Activated naive CD4-positive, alpha-beta T cell treated with anti-CD3 and anti-CD28 coated beads, Interleukin-2, amount 50 U/mL, for 24 hours (primary cell): ENCODE measurements around the gene TNPO3.

Source experiments
- H3K27ac Mint-ChIP-seq: one replicate; pipeline ENCODE4 v1.8.0; 2021; ENCODE audit warnings: mild to moderate bottlenecking, mixed read lengths
- H3K27me3 Mint-ChIP-seq: one replicate; pipeline ENCODE4 v1.8.0; 2021; ENCODE audit warnings: mixed read lengths
- H3K36me3 Mint-ChIP-seq: one replicate; pipeline ENCODE4 v1.8.0; 2021; ENCODE audit warnings: mixed read lengths
- H3K4me1 Mint-ChIP-seq: one replicate; pipeline ENCODE4 v1.8.0; 2021; ENCODE audit warnings: mixed read lengths
- H3K4me3 Mint-ChIP-seq: one replicate; pipeline ENCODE4 v1.8.0; 2021; ENCODE audit warnings: mild to moderate bottlenecking, mixed read lengths
- H3K9me3 Mint-ChIP-seq: one replicate; pipeline ENCODE4 v1.8.0; 2021; ENCODE audit warnings: mixed read lengths

The TNPO3 gene

GRCh38 chr7:129054438-129055293 lies at the start of gene TNPO3:
Gene TNPO3 (minus strand): TSS chr7:129055111. CDS start chr7:129054770, 341 bp downstream.
- H3K4me3 Mint-ChIP-seq, result peak within 1 kb of the TSS; percentile 99
- no peaks in the 10 kb centered on the region for H3K9me3 Mint-ChIP-seq
- peak within 1 kb of the TSS; percentile 100 for H3K27ac Mint-ChIP-seq
- peaks cover 35% of the 10 kb centered on the region for H3K4me1 Mint-ChIP-seq
- peaks cover 10% of the 10 kb centered on the region for H3K36me3 Mint-ChIP-seq
- H3K27me3 Mint-ChIP-seq, result no peaks in the 10 kb centered on the region

GRCh38 chr7:129103561-129104324 lies 48.8 kb upstream of the TNPO3 start:
- Mint-ChIP-seq H3K4me1 (no peaks in the 10 kb centered on the region), H3K27me3 (no peaks in the 10 kb centered on the region), H3K4me3 (no peak overlapping the region), H3K27ac (no peak overlapping the region), H3K36me3 (no peaks in the 10 kb centered on the region), H3K9me3 (no peaks in the 10 kb centered on the region)

GRCh38 chr7:129101746-129102145 lies 46.8 kb upstream of the TNPO3 start:
- no peaks in the 10 kb centered on the region for H3K9me3 Mint-ChIP-seq
- H3K36me3 Mint-ChIP-seq, result no peaks in the 10 kb centered on the region
- H3K4me3 Mint-ChIP-seq, result no peak overlapping the region
- no peaks in the 10 kb centered on the region for H3K27me3 Mint-ChIP-seq
- H3K27ac Mint-ChIP-seq, result no peak overlapping the region
- H3K4me1 Mint-ChIP-seq, result peaks cover under 1% of the 10 kb centered on the region

GRCh38 chr7:129100827-129101166 lies 45.9 kb upstream of the TNPO3 start:
- Mint-ChIP-seq H3K27ac (no peak overlapping the region), H3K4me3 (no peak overlapping the region), H3K36me3 (no peaks in the 10 kb centered on the region), H3K9me3 (no peaks in the 10 kb centered on the region), H3K4me1 (peaks cover 8% of the 10 kb centered on the region), H3K27me3 (no peaks in the 10 kb centered on the region)

GRCh38 chr7:129098409-129099084 lies 43.6 kb upstream of the TNPO3 start:
- Mint-ChIP-seq H3K27ac (no peak overlapping the region), H3K36me3 (no peaks in the 10 kb centered on the region), H3K27me3 (no peaks in the 10 kb centered on the region), H3K4me3 (no peak overlapping the region), H3K9me3 (no peaks in the 10 kb centered on the region), H3K4me1 (peaks cover 17% of the 10 kb centered on the region)

DNA sequence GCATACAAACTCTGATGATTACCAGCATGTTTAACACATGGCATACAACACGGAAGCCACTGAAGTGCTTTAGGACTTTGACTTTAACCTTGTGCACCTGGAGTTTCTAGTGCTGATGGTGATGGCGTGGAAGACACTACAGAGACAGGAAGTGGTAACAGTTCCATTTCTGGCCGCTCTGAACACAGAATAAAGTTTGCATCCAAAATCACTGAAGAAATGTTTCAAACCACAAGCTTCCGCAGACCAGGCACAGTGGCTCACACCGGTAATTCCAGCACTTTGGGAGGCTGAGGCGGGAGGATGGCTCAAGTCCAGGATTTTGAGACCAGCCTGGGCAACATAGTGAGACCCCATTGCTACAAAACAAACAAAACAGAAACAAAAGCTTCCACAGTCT lies 40.3 kb upstream of the TNPO3 start:
- Mint-ChIP-seq H3K27ac (peak overlapping the region; percentile 90), H3K4me3 (peak overlapping the region; percentile 19), H3K4me1 (peaks cover 25% of the 10 kb centered on the region), H3K9me3 (no peaks in the 10 kb centered on the region), H3K36me3 (no peaks in the 10 kb centered on the region), H3K27me3 (no peaks in the 10 kb centered on the region)

DNA sequence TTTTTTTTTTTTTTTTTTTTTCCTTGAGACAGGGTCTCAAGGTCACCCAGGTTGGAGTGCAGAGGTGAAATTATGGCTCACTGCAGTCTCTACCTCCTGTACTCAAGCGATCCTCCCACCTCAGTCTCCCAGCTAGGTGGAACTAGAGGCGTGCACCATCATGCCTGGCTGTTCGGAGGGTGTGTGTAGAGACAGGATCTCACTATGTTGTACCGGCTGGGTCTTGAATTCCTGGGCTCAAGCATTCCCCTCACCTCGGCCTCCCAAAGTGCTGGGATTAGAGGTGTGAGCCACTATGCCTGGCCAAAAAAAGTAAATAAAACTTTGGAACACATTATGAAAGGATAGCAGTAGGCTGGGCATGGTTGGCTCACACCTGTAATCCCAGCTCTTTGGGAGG lies 39.6 kb upstream of the TNPO3 start:
- Mint-ChIP-seq H3K27ac (no peak overlapping the region), H3K36me3 (no peaks in the 10 kb centered on the region), H3K27me3 (no peaks in the 10 kb centered on the region), H3K9me3 (no peaks in the 10 kb centered on the region), H3K4me3 (no peak overlapping the region), H3K4me1 (peaks cover 25% of the 10 kb centered on the region)

GRCh38 chr7:129093867-129094456 lies 39.1 kb upstream of the TNPO3 start:
- H3K36me3 Mint-ChIP-seq, result no peaks in the 10 kb centered on the region
- H3K4me3 Mint-ChIP-seq, result no peak overlapping the region
- no peaks in the 10 kb centered on the region for H3K9me3 Mint-ChIP-seq
- no peak overlapping the region for H3K27ac Mint-ChIP-seq
- H3K4me1 Mint-ChIP-seq, result peaks cover 25% of the 10 kb centered on the region
- no peaks in the 10 kb centered on the region for H3K27me3 Mint-ChIP-seq

- H3K4me3 Mint-ChIP-seq, result no peak overlapping the region
- no peaks in the 10 kb centered on the region for H3K36me3 Mint-ChIP-seq
- H3K4me1 Mint-ChIP-seq, result peaks cover 22% of the 10 kb centered on the region
- H3K27me3 Mint-ChIP-seq, result no peaks in the 10 kb centered on the region
- H3K9me3 Mint-ChIP-seq, result no peaks in the 10 kb centered on the region
- H3K27ac Mint-ChIP-seq, result peak overlapping the region; percentile 68
These were observed 36.6 kb upstream of the TNPO3 start for GRCh38 chr7:129091484-129092002.

GRCh38 chr7:129090300-129090907 lies 35.5 kb upstream of the TNPO3 start:
- no peaks in the 10 kb centered on the region for H3K9me3 Mint-ChIP-seq
- no peak overlapping the region for H3K4me3 Mint-ChIP-seq
- H3K27ac Mint-ChIP-seq, result no peak overlapping the region
- H3K4me1 Mint-ChIP-seq, result peaks cover 13% of the 10 kb centered on the region
- H3K27me3 Mint-ChIP-seq, result no peaks in the 10 kb centered on the region
- H3K36me3 Mint-ChIP-seq, result no peaks in the 10 kb centered on the region

DNA sequence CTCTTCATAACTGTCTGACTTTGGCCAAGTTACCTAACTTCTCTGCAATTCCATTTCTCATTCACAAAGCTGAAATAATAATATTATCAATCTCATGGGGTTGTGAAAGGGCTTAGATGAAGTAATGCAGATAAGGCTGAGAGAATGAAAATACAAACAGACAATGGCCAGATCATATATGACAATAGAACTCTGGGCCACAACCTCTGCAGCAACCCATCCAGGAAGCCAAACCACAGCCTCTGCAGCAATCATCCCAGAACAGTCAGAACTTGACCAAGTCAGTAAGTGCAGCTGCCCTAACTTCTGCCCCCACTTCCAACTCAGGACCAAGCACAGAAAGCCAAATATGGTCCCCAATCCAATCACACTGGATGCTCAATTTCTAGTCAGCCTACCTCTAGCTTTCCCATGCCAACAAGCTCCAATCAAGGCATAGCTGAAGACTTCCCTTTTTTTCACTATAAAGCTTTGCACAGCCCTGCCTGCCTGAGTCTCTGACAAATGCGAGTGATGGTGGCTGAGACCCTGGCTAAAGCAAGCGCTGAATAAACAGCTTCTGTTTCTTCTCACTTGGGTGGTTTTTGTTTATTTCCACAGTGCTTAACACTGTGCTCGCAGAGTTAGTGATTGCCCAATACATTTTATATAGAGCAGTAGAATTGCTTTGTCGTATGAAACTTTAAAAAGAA lies 34.8 kb upstream of the TNPO3 start:
- Mint-ChIP-seq H3K36me3 (no peaks in the 10 kb centered on the region), H3K27ac (no peak overlapping the region), H3K9me3 (no peaks in the 10 kb centered on the region)

DNA sequence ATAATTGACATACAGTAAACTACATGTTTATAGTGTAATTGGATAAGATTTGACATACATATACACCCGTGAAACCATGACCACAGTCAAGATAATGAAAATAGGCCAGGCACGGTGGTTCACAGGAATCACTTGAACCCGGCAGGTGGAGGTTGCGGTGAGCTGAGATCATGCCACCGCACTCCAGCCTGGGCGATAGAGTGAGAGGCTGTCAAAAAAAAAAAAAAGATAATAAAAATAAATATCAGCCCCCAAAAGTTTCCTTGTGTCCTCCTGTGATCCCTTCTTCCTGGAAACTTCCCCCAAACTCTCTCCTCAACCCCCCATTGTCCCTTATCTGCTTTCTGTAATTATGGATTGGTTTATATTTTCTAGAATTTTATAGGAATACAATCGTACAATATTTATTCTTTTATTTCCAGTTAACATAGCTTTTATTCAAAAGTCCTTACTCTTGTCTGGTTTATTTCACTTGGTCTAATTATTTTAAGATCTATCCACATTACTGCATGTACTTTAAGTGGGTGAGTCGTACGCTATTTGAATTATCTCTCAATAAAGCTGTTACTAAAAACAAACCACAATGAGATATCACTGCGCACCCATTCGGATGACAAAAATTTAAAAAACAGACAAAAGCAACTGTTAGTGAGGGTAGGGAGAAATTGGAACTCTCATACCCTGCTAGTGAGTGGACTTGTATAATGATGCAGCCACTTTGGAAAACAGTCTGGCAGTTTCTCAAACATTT lies 30.1 kb upstream of the TNPO3 start:
- Mint-ChIP-seq H3K27ac (no peak overlapping the region), H3K27me3 (no peaks in the 10 kb centered on the region), H3K4me3 (no peak overlapping the region), H3K4me1 (no peaks in the 10 kb centered on the region), H3K9me3 (no peaks in the 10 kb centered on the region), H3K36me3 (no peaks in the 10 kb centered on the region)

More for the DNA sequence above, 34.8 kb upstream of the TNPO3 start:
- Mint-ChIP-seq H3K27me3 (no peaks in the 10 kb centered on the region), H3K4me3 (no peak overlapping the region), H3K4me1 (peaks cover 8% of the 10 kb centered on the region)

DNA sequence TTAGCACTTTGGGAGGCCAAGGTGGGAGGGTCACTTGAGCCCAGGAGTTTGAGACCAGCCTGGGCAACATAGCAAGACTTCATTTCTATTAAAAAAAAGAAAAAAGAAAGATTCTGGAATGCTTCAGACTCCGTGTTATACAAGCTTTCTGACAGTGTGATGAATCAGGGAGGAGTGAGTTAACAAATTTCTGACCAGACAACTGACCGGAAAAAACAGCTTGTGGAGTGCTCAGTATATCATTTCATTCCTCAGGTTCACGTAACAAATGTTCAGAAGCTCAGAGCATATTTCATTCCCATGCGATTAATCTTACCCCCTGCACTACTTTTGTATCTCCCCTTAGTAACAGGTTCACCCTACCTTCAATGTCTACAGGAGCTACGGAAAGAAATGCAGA lies 28.6 kb upstream of the TNPO3 start:
- Mint-ChIP-seq H3K36me3 (no peaks in the 10 kb centered on the region), H3K27me3 (peaks cover 2% of the 10 kb centered on the region), H3K4me3 (no peak overlapping the region), H3K4me1 (no peaks in the 10 kb centered on the region), H3K27ac (no peak overlapping the region), H3K9me3 (no peaks in the 10 kb centered on the region)

- no peak overlapping the region for H3K27ac Mint-ChIP-seq
These were observed 23.5 kb upstream of the TNPO3 start for GRCh38 chr7:129078455-129078854.

More at GRCh38 chr7:129078455-129078854, 23.5 kb upstream of the TNPO3 start:
- peaks cover 5% of the 10 kb centered on the region for H3K27me3 Mint-ChIP-seq
- no peak overlapping the region for H3K4me3 Mint-ChIP-seq
- H3K4me1 Mint-ChIP-seq, result no peaks in the 10 kb centered on the region
- H3K36me3 Mint-ChIP-seq, result no peaks in the 10 kb centered on the region
- no peaks in the 10 kb centered on the region for H3K9me3 Mint-ChIP-seq
